ENCODE data around the gene TBC1D22B.
"Not testable (repeated sequence)": the region's sequence is repeated elsewhere in the genome, so short reads cannot be mapped to it uniquely, and the experiment has no call there.

Gene TBC1D22B

DNA sequence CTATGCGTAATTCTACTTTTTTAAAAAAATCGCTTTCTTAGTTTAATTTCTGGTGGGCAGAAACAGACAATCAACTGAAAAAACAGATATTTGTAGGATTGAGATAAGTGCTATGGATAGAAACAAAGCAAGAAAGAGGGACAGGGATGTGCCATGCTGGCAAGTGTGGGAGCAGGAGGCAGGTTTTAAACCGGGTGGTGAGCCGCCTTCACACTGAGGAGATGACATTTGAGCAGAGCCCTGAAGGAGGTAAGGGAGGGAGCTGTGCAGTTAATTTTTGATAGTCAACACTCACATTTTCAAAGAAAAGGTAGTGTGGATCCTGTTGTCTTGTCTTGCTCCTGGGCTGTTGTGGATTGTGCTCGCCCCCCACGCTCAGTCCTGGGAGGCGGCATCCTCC is 47.2 kb downstream of the TBC1D22B start:
- no peak overlapping the region for H3K9ac ChIP-seq (ENCODE audit: low read depth, low read length, poor library complexity, severe bottlenecking)
- no peaks in the 10 kb centered on the region for H3K4me1 ChIP-seq (ENCODE audit: insufficient read depth, low read length, poor library complexity, severe bottlenecking)
- H2AFZ ChIP-seq (ENCODE audit: low read length), result no peak overlapping the region
- H3K4me3 ChIP-seq (ENCODE audit: low read length, poor library complexity, severe bottlenecking), result no peak overlapping the region
- no peaks in the 10 kb centered on the region for H4K20me1 ChIP-seq (ENCODE audit: insufficient read depth, low read length, poor library complexity, severe bottlenecking)
- no peaks in the 10 kb centered on the region for H3K27me3 ChIP-seq (ENCODE audit: insufficient read depth, low read length, poor library complexity, severe bottlenecking)
- H3K4me2 ChIP-seq (ENCODE audit: low read depth, low read length, poor library complexity, severe bottlenecking), result no peak overlapping the region
- H3K79me2 ChIP-seq (ENCODE audit: insufficient read depth, low read length), result no peaks in the 10 kb centered on the region
- no peak for TF ChIP-seq EZH2phosphoT487 (IDR thresholded peaks at IDR 0.05; ENCODE audit: borderline replicate concordance)
- TF ChIP-seq, protein P1, sequence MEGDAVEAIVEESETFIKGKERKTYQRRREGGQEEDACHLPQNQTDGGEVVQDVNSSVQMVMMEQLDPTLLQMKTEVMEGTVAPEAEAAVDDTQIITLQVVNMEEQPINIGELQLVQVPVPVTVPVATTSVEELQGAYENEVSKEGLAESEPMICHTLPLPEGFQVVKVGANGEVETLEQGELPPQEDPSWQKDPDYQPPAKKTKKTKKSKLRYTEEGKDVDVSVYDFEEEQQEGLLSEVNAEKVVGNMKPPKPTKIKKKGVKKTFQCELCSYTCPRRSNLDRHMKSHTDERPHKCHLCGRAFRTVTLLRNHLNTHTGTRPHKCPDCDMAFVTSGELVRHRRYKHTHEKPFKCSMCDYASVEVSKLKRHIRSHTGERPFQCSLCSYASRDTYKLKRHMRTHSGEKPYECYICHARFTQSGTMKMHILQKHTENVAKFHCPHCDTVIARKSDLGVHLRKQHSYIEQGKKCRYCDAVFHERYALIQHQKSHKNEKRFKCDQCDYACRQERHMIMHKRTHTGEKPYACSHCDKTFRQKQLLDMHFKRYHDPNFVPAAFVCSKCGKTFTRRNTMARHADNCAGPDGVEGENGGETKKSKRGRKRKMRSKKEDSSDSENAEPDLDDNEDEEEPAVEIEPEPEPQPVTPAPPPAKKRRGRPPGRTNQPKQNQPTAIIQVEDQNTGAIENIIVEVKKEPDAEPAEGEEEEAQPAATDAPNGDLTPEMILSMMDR (conservative IDR thresholded peaks at IDR 0.05; ENCODE audit: low read length), result no peak
- peaks cover 65% of the 10 kb centered on the region; the same call in 1 of the 2 replicates for H3K36me3 ChIP-seq (ENCODE audit: insufficient read depth, low read length)
- no peaks in the 10 kb centered on the region for H3K9me2 ChIP-seq (replicated peaks; ENCODE audit: low read depth, low read length)
- H3K9me3 ChIP-seq (ENCODE audit: insufficient read depth, low read depth, low read length), result no peaks in the 10 kb centered on the region
- H3F3A ChIP-seq (ENCODE audit: low read depth), result no peaks in the 10 kb centered on the region

DNA sequence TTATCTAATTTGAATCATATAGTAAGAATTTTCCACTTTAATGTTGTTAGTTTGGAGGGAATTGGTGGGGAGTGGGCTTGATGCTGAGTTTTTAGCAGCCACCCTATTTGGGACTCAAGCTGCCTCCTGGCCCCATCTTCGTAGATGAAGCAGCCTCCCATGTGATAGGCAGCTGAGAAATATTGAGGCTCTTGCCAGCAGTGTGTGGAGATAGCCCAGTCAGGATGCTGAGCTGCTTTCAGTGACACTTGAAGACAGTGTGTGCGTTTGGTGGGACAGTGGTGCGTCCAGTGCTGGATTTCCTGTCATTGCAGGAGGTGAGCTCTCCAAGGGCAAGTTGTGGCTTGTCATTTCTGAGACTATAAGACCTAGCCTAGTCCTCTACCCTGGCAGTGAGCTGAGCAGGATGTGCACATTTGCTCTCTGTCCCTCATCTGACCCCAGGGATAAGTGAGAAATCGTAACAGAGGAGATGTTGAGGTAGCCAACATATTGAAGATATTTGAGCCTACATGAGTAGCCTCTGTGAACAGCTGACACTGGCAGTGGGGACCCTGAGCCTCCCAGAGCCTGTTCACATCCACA is 48.4 kb downstream of the TBC1D22B start:
- H2AFZ ChIP-seq (ENCODE audit: low read length), result no peak overlapping the region
- no peaks in the 10 kb centered on the region for H3K9me2 ChIP-seq (replicated peaks; ENCODE audit: low read depth, low read length)
- H3K4me1 ChIP-seq (ENCODE audit: insufficient read depth, low read length, poor library complexity, severe bottlenecking), result no peaks in the 10 kb centered on the region
- no peaks in the 10 kb centered on the region for H3K27me3 ChIP-seq (ENCODE audit: insufficient read depth, low read length, poor library complexity, severe bottlenecking)
- no peak overlapping the region for H3K9ac ChIP-seq (ENCODE audit: low read depth, low read length, poor library complexity, severe bottlenecking)
- no peak overlapping the region for H3K4me2 ChIP-seq (ENCODE audit: low read depth, low read length, poor library complexity, severe bottlenecking)
- TF ChIP-seq, protein P1 (conservative IDR thresholded peaks at IDR 0.05; ENCODE audit: low read length), result no peak
- TF ChIP-seq EZH2phosphoT487 (IDR thresholded peaks at IDR 0.05; ENCODE audit: borderline replicate concordance), result no peak
- H4K20me1 ChIP-seq (ENCODE audit: insufficient read depth, low read length, poor library complexity, severe bottlenecking), result no peaks in the 10 kb centered on the region
- no peaks in the 10 kb centered on the region for H3K9me3 ChIP-seq (ENCODE audit: insufficient read depth, low read depth, low read length)
- H3K36me3 ChIP-seq (ENCODE audit: insufficient read depth, low read length), result peaks cover 60% of the 10 kb centered on the region; the same call in 1 of the 2 replicates
- no peaks in the 10 kb centered on the region for H3F3A ChIP-seq (ENCODE audit: low read depth)
- no peak overlapping the region for H3K4me3 ChIP-seq (ENCODE audit: low read length, poor library complexity, severe bottlenecking)
- no peaks in the 10 kb centered on the region for H3K79me2 ChIP-seq (ENCODE audit: insufficient read depth, low read length)

DNA sequence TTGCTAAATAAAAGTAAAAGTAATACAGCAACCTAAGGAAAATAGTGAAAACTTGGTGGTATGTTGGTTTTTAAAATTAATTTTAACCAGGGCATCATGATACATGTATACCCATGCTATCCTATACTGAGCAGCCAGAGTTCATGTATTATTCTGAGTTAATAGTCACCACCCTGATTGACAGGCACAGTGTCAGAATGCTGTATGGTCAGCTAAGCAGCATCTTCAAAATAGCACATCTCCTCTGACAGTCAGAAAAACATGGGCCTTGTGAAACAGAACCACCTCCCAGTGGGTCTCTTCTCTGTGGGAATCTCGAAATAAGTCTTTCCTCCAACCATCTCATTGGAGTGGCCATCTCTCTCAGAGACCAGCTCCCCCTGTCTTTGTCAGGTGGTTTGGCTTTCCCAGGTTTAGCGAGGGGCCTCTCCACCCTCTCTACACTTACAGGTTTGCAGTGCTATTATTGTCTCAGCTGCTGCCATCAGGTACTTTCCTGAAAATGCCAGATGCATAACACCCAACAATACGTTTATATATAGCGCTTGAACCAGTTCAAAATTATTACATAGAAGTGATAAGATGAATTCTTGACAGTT is 49.2 kb downstream of the TBC1D22B start:
- Histone ChIP-seq H3K36me3 (ENCODE audit: insufficient read depth, low read length) (peaks cover 55% of the 10 kb centered on the region; the same call in 1 of the 2 replicates), H3F3A (ENCODE audit: low read depth) (no peaks in the 10 kb centered on the region), H2AFZ (ENCODE audit: low read length) (no peak overlapping the region), H3K4me1 (ENCODE audit: insufficient read depth, low read length, poor library complexity, severe bottlenecking) (no peaks in the 10 kb centered on the region), H3K4me2 (ENCODE audit: low read depth, low read length, poor library complexity, severe bottlenecking) (no peak overlapping the region), H3K79me2 (ENCODE audit: insufficient read depth, low read length) (no peaks in the 10 kb centered on the region), H3K9ac (ENCODE audit: low read depth, low read length, poor library complexity, severe bottlenecking) (no peak overlapping the region), H3K9me2 (replicated peaks; ENCODE audit: low read depth, low read length) (no peaks in the 10 kb centered on the region), H3K4me3 (ENCODE audit: low read length, poor library complexity, severe bottlenecking) (no peak overlapping the region), H3K27me3 (ENCODE audit: insufficient read depth, low read length, poor library complexity, severe bottlenecking) (no peaks in the 10 kb centered on the region), H4K20me1 (ENCODE audit: insufficient read depth, low read length, poor library complexity, severe bottlenecking) (no peaks in the 10 kb centered on the region), H3K9me3 (ENCODE audit: insufficient read depth, low read depth, low read length) (no peaks in the 10 kb centered on the region)
- TF ChIP-seq EZH2phosphoT487 (IDR thresholded peaks at IDR 0.05; ENCODE audit: borderline replicate concordance), result no peak
- TF ChIP-seq, protein P1 (conservative IDR thresholded peaks at IDR 0.05; ENCODE audit: low read length), result no peak

DNA sequence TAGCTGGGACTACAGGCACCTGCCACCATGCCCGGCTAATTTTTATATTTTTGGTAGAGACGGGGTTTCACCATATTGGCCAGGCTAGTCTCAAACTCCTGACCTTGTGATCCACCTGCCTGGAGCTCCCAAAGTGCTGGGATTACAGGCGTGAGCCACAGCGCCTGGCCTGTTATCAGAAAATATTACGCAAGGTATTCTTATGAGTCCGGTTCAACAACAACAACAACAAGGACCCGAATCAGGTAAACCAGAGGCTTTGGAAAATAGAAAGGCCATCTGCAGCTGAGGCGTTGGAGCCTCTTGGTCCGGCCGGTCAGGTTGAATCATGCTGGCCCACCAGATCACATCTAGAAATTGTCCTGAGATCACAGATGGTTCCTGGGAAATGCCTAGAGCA is 49.9 kb downstream of the TBC1D22B start:
- H3K27me3 ChIP-seq (ENCODE audit: insufficient read depth, low read length, poor library complexity, severe bottlenecking); H4K20me1 ChIP-seq (ENCODE audit: insufficient read depth, low read length, poor library complexity, severe bottlenecking); H3F3A ChIP-seq (ENCODE audit: low read depth); H3K9me2 ChIP-seq (replicated peaks; ENCODE audit: low read depth, low read length); H2AFZ ChIP-seq (ENCODE audit: low read length); H3K79me2 ChIP-seq (ENCODE audit: insufficient read depth, low read length); H3K9ac ChIP-seq (ENCODE audit: low read depth, low read length, poor library complexity, severe bottlenecking); H3K9me3 ChIP-seq (ENCODE audit: insufficient read depth, low read depth, low read length); H3K4me2 ChIP-seq (ENCODE audit: low read depth, low read length, poor library complexity, severe bottlenecking); H3K4me3 ChIP-seq (ENCODE audit: low read length, poor library complexity, severe bottlenecking); H3K4me1 ChIP-seq (ENCODE audit: insufficient read depth, low read length, poor library complexity, severe bottlenecking): not testable (repeated sequence)
- H3K36me3 ChIP-seq (ENCODE audit: insufficient read depth, low read length), result peaks cover 48% of the 10 kb centered on the region; the same call in 1 of the 2 replicates

Data from Loucy (cell line).